GM18502 (cell line): ENCODE measurements around the gene HECTD2.
A peak's percentile ranks its signal among the peaks of the same experiment; 100 is the strongest.
"Not testable (repeated sequence)": the region's sequence is repeated elsewhere in the genome, so short reads cannot be mapped to it uniquely, and the experiment has no call there.

Experiments
- ATAC-seq: cut with Tn5 transposase; IDR thresholded peaks from one replicate; pipeline ENCODE4 v1.9.1; 2021; ENCODE audit warnings: mild to moderate bottlenecking; ENCODE audit not compliant: unreplicated experiment, poor library complexity

Gene HECTD2, protein sequence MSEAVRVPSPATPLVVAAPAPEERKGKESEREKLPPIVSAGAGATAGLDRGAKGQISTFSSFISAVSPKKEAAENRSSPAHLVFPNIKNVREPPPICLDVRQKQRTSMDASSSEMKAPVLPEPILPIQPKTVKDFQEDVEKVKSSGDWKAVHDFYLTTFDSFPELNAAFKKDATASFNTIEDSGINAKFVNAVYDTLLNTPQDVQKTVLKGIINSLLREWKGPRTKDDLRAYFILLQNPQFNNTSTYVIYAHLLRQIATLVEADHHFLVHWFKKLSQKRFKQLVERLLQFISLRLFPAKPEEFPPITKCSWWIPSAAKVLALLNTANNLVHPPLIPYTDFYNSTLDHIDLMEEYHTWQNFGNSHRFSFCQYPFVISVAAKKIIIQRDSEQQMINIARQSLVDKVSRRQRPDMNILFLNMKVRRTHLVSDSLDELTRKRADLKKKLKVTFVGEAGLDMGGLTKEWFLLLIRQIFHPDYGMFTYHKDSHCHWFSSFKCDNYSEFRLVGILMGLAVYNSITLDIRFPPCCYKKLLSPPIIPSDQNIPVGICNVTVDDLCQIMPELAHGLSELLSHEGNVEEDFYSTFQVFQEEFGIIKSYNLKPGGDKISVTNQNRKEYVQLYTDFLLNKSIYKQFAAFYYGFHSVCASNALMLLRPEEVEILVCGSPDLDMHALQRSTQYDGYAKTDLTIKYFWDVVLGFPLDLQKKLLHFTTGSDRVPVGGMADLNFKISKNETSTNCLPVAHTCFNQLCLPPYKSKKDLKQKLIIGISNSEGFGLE

GRCh38 chr10:91409869-91410637 is at the start of gene HECTD2:
Gene HECTD2, plus strand, starts transcription at chr10:91410344. Its CDS starts 95 bp downstream, at chr10:91410439.
- peak; percentile 85 for ATAC-seq

- no peak for ATAC-seq
These were observed 49.7 kb upstream of the HECTD2 start for GRCh38 chr10:91360461-91360860.

DNA sequence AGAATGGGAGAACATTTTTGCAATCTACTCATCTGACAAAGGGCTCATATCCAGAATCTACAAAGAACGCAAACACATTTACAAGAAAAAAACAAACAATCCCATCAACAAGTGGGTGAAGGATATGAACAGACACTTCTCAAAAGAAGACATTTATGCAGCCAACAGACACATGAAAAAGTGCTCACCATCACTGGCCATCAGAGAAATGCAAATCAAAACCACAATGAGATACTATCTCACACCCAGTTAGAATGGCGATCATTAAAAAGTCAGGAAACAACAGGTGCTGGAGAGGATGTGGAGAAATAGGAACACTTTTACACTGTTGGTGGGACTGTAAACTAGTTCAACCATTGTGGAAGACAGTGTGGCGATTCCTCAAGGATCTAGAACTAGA is 44.6 kb upstream of the HECTD2 start:
- ATAC-seq = not testable (repeated sequence)

GRCh38 chr10:91366704-91367103 is 43.4 kb upstream of the HECTD2 start:
- no peak for ATAC-seq

DNA sequence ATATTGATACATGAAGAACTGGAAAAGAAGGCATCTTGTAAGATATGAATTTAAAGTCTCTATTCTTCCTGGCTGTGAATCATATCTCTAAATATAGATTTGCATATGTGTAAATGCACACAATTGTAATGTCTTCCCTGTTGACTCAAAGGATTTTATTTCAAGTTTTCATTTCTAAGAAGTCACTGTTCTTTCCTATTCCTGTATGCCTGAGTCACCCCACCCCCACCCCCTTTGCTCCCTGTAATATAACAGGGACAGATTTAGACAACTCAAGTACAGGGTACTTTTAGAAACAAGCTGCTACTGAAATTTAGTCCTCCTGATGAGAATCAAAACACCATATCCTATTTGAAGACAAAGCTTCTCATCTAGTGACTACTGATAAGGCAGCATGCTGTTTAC is 43.0 kb upstream of the HECTD2 start:
- ATAC-seq = no peak

- no peak for ATAC-seq
These were observed 42.6 kb upstream of the HECTD2 start for GRCh38 chr10:91367558-91367957.

DNA sequence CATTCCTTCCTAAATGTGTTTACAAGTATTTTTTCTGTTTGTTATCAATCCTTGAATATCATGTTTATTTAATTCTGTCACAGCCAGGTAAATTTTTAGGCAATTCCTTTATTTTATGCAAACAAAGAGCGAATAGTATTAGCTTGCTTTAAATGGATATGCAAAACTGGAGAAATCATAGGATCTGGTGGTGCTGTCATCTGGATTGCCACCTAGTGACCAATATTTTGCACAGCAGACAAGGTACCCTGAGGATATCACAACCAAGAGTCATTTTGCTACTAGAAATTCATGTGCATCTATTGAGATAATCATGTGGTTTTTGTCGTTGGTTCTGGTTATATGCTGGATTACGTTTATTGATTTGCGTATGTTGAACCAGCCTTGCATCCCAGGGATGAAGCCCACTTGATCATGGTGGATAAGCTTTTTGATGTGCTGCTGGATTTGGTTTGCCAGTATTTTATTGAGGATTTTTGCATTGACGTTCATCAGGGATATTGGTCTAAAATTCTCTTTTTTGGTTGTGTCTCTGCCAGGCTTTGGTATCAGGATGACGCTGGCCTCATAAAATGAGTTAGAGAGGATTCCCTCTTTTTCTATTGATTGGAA is 40.1 kb upstream of the HECTD2 start:
- ATAC-seq = not testable (repeated sequence)

DNA sequence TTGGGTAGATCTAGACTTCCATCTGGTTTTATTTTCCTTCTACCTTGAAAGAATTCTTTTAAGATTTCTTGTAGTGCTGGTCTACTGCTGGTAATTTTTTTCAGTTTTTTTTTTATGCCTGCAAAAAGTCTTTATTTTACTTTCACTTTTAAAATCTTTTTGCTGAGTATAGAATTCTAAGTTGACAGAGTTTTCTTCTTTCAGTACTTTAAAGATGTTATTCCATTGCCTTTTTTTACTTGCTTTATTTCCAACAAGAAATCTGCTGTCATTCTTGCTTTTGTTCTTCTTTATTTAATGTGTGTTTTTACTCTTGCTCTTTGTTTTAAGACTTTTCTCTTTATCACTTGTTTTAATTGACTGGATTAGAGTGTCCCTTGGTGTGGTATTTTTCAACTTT is 36.1 kb upstream of the HECTD2 start:
- ATAC-seq = no peak

GRCh38 chr10:91378061-91378460 is 32.1 kb upstream of the HECTD2 start:
- no peak for ATAC-seq

- no peak for ATAC-seq
These were observed 29.3 kb upstream of the HECTD2 start for GRCh38 chr10:91380873-91381256.

DNA sequence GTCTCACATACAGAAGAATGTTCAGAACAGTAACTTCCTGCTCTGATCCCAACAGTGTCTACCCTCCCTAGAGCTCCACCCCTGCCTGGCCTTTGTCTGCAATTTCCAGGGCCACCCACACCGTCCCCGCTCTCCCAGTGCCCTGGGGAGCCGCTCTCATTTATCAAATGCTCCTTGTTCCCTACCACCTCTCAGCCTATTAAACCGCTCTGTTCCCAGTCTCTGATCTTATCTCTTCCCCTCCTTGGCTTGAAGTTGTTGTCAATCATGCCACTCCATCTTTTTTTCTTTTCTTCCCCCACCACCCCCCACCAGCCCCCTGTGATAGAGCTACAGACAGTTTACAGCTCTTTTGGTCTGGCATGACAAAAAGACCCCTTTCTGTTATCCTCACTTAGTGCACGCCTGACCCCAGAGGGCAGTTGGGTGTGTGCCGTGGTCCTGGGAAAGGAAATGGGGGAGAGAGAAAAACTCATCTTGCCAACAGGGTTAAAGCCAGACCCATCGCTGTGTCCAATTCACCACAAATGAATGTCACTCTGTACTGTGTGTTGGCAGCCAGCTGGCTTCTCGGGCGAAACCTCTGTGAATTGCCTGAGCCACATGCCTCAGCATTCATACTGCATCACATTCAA is 28.8 kb upstream of the HECTD2 start:
- no peak for ATAC-seq

DNA sequence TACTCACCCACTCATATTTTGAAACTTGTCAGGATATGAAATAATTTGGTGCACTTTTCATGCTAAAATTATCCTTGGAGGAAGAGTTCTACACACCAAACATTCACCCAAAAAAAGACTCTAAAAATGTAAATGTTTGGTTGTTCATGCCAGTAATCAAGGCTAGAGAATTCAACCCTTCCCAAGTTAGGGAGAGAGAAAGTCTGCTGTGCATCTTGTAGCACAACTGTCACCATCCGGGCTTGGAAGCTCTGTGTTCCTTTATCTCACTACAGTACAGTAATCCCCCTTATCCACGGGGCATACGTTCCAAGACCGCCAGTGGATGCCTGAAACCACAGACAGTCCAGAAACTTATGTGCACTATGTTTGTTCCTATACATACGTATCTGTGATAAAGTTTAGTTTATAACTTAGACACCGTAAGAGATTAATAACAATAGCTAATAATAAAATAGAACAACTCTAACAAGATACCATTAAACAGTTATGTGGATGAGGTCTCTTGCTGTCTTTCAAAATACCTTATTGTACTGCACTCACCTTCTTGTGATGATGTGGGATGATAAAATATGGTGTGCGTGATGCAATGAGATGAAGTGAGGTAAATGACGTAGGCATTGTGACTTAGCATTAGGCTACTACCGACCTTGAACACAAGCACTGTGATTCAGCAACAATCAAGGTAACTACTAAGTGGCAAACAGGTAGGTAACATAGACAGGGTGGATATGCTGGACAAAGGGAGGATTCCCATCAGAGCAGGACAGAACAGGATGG is 24.6 kb upstream of the HECTD2 start:
- ATAC-seq = no peak

GRCh38 chr10:91389636-91390512 is 20.3 kb upstream of the HECTD2 start:
- peak; percentile 96 for ATAC-seq

GRCh38 chr10:91390513-91390825 is 19.7 kb upstream of the HECTD2 start:
- not testable (repeated sequence) for ATAC-seq

GRCh38 chr10:91391920-91392319 is 18.2 kb upstream of the HECTD2 start:
- no peak for ATAC-seq

GRCh38 chr10:91406322-91406721 is 3.8 kb upstream of the HECTD2 start:
- ATAC-seq = no peak

DNA sequence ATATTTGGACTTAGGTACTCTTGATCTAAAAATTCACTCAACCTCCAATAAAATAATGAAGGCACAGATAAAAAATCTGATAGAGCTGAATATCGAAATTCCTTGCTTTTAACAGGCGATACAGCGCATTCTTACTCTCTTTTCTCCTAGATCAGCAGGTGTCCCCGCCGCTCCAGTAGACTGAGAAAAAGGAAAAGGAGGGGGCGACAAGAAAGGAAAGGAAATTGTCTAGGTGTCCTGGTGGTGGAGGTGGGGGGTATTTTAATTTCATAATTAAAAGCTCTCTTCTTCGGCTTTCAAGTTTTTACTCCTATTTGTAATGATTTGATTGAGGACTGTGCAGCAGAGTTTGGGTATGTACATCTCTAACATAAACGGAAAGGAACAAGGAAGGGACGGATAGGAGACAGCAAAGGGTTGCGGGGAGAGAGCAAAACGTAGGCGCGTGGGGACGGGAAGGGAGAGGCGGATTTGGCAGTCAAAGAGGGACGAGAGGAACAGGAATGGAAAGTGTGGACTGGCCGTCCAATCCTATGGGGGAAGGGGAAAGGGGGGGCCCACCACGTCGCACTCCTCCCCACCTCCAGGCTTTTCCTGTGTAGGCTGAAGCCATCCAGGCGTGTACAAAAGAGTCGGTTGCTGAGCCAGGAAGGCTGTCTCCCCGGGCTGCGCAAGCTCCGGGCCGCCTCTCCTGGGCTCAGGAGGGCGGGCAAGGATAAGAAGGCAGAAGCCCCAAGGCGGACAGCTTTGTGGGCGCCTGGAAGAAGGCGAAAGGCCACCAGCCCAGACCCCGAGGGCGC is 875 bp upstream of the HECTD2 start:
- ATAC-seq = peak; percentile 13
